Lower leg skin (tissue), 4 donors: Measurements from ENCODE around the gene CYRIA. TPM values are rescaled to one million over a fixed set of nuclear protein-coding genes. Genes with fewer than 3 reads are reported as not detected.
A peak's percentile ranks its signal among the peaks of the same experiment; 100 is the strongest.

Experiments used
- DNase-seq, 2 donors: peaks; one replicate each; pipeline ENCODE4 v3.0.0-alpha.2; 2019; ENCODE audit warnings: low spot score in 2 of 2
- H3K4me3 ChIP-seq: fragments of 200-600 bp; sonication (generic); 2 replicates; pipeline ENCODE4 v1.5.1; 2017; ENCODE audit warnings: mild to moderate bottlenecking, low read depth; ENCODE audit not compliant: poor library complexity, severe bottlenecking
- CTCF ChIP-seq, 3 donors: fragments of 450-650 bp; IDR thresholded peaks; one replicate each; pipeline ENCODE4 v1.5.1; 2016; ENCODE audit warnings: antibody characterized with exemption in 3 of 3, mild to moderate bottlenecking in 3 of 3, moderate library complexity in 2 of 3
- POLR2A ChIP-seq, 2 donors: fragments of 450-650 bp; IDR thresholded peaks; one replicate each; pipeline ENCODE4 v1.6.1; 2016 to 2017; ENCODE audit warnings: antibody characterized with exemption in 2 of 2, mild to moderate bottlenecking in 1 of 2, moderate library complexity in 1 of 2
- WGBS, 2 donors: methylation state at CpG; one replicate each; pipeline ENCODE4 v1.1.5; 2018; 5-methylcytosine and 5-hydroxymethylcytosine counted together
- intact Hi-C: fragments of 100-400 bp; cut with DNase I; formaldehyde crosslinking; loops from one replicate; pipeline ENCODE4 v1.15.0; 2023; ENCODE audit warnings: low total_unique reads
- total RNA-seq, 4 donors: library from RNA; depleted of rRNA; stranded (reverse); fragments of >200 nt; gene quantifications; one replicate each; pipeline ENCODE4 v1.1.0, GENCODE V29; 2016

CYRIA gene
- total RNA-seq, 4 donors from 2014 or later = 0.80 to 5.5 (median 1.6) TPM

DNA sequence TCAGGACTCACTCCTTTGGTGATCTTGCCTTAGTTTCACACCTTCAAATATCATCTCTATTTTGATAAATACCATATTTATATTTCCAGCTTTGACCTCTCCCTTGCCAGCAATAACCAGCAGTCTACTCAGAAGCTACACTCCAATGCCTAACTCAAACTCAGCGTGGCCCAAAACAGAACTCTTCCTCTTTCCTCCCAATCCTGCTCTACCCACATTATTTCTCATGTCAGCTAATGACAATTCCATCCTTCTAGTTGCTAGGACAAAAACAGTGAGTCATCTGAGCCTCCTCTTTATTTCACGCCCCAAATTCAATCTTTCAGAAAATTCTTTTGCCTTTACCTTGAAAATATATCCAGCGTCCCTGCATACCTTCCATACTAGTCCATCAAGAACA lies 23.5 kb downstream of the CYRIA start:
- WGBS, 2 donors = 89 to 91% methylated on average over 3 of the region's 3 CpGs
- DNase-seq = no peak
- no peak for TF ChIP-seq POLR2A (IDR thresholded peaks at IDR 0.05)
- no peak for TF ChIP-seq CTCF (IDR thresholded peaks at IDR 0.05)
- H3K4me3 ChIP-seq = no peak overlapping the region
- intact Hi-C loops = no loop called here

GRCh38 chr2:16641509-16641908 lies 24.1 kb downstream of the CYRIA start:
- no peak overlapping the region for H3K4me3 ChIP-seq
- TF ChIP-seq CTCF (IDR thresholded peaks at IDR 0.05) (no peak), POLR2A (IDR thresholded peaks at IDR 0.05) (no peak)
- intact Hi-C loops = no loop called here
- 76 to 96% methylated on average over 2 of the region's 2 CpGs for WGBS, 2 donors
- peak in 1 of 2 donors; percentile 9 for DNase-seq

GRCh38 chr2:16640867-16641266 lies 24.8 kb downstream of the CYRIA start:
- TF ChIP-seq POLR2A (IDR thresholded peaks at IDR 0.05) (no peak), CTCF (IDR thresholded peaks at IDR 0.05) (no peak)
- intact Hi-C loops = no loop called here
- WGBS, 2 donors = 80 to 81% methylated on average over 5 of the region's 5 CpGs
- H3K4me3 ChIP-seq = no peak overlapping the region
- peak in 1 of 2 donors; percentile 78 for DNase-seq

- TF ChIP-seq CTCF (IDR thresholded peaks at IDR 0.05) (no peak), POLR2A (IDR thresholded peaks at IDR 0.05) (no peak)
- 64 to 74% methylated on average over 9 of the region's 9 CpGs for WGBS, 2 donors
- intact Hi-C loops = no loop called here
- DNase-seq = peak in 1 of 2 donors; percentile 73
- H3K4me3 ChIP-seq = no peak overlapping the region
Measured at GRCh38 chr2:16640001-16640700, 25.5 kb downstream of the CYRIA start.

- no peak overlapping the region for H3K4me3 ChIP-seq
- intact Hi-C loops = no loop called here
- WGBS, 2 donors = 64 to 72% methylated on average over 2 of the region's 2 CpGs
- DNase-seq = peak in 1 of 2 donors; percentile 15
- TF ChIP-seq CTCF (IDR thresholded peaks at IDR 0.05) = no peak
- TF ChIP-seq POLR2A (IDR thresholded peaks at IDR 0.05) = no peak
Measured at GRCh38 chr2:16639431-16639830, 26.2 kb downstream of the CYRIA start.

GRCh38 chr2:16638946-16639345 lies 26.7 kb downstream of the CYRIA start:
- 64 to 75% methylated on average over 8 of the region's 8 CpGs for WGBS, 2 donors
- peak in 1 of 2 donors; percentile 43 for DNase-seq
- no peak for TF ChIP-seq POLR2A (IDR thresholded peaks at IDR 0.05)
- no peak for TF ChIP-seq CTCF (IDR thresholded peaks at IDR 0.05)
- intact Hi-C loops = no loop called here
- no peak overlapping the region for H3K4me3 ChIP-seq
